ENCODE measurements around the gene HIVEP2. TPM values are rescaled to one million over a fixed set of nuclear protein-coding genes. Genes with fewer than 3 reads are reported as not detected.

HIVEP2 gene
- total and polyA plus RNA-seq, 2 donors from 2014 or later = 2.4 to 26.0 TPM

DNA sequence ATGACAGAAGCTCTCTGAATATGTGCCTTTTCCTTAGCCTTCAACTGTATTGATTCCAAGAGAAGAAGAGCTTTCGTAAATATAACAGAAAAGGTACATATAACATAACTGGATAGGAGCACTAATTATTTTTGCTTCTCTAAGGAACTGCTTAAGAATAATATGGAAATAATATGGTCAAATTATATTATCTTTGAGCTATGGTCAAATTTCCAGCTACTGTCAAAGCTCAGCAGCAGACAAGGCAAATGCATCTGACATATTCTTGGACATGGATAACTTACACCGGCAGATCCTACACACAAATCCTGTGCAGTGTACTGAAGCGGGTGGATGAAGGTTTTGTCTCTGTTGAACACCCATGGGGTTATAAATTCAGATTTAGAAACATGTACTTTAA, 150.6 kb downstream of the HIVEP2 start:
- Histone ChIP-seq H3K27ac (ENCODE audit: low read depth in 2 of 2, low read length in 2 of 2) (no peak overlapping the region), H3K9me3 (ENCODE audit: control insufficient read depth in 2 of 3, insufficient read depth in 1 of 3, low read length in 3 of 3) (no peaks in the 10 kb centered on the region), H3K4me1 (ENCODE audit: control insufficient read depth in 2 of 3, insufficient read depth in 2 of 3, low read depth in 1 of 3, low read length in 3 of 3) (no peaks in the 10 kb centered on the region), H3K36me3 (ENCODE audit: control insufficient read depth in 2 of 3, insufficient read depth in 3 of 3, low read length in 3 of 3) (no peaks in the 10 kb centered on the region), H3K9ac (ENCODE audit: low read length in 3 of 3) (no peak overlapping the region), H3K27me3 (ENCODE audit: control insufficient read depth, insufficient read depth, low read length) (no peaks in the 10 kb centered on the region), H3K4me3 (ENCODE audit: low read length in 3 of 3) (no peak overlapping the region)
- TF ChIP-seq, protein P1, sequence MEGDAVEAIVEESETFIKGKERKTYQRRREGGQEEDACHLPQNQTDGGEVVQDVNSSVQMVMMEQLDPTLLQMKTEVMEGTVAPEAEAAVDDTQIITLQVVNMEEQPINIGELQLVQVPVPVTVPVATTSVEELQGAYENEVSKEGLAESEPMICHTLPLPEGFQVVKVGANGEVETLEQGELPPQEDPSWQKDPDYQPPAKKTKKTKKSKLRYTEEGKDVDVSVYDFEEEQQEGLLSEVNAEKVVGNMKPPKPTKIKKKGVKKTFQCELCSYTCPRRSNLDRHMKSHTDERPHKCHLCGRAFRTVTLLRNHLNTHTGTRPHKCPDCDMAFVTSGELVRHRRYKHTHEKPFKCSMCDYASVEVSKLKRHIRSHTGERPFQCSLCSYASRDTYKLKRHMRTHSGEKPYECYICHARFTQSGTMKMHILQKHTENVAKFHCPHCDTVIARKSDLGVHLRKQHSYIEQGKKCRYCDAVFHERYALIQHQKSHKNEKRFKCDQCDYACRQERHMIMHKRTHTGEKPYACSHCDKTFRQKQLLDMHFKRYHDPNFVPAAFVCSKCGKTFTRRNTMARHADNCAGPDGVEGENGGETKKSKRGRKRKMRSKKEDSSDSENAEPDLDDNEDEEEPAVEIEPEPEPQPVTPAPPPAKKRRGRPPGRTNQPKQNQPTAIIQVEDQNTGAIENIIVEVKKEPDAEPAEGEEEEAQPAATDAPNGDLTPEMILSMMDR (IDR thresholded peaks at IDR 0.05; ENCODE audit: borderline replicate concordance, extremely low read depth, insufficient read depth) = no peak
- intact Hi-C loops (cut with DNase I) = no loop called here
- FAIRE-seq (no peak), DNase-seq (no peak)

DNA sequence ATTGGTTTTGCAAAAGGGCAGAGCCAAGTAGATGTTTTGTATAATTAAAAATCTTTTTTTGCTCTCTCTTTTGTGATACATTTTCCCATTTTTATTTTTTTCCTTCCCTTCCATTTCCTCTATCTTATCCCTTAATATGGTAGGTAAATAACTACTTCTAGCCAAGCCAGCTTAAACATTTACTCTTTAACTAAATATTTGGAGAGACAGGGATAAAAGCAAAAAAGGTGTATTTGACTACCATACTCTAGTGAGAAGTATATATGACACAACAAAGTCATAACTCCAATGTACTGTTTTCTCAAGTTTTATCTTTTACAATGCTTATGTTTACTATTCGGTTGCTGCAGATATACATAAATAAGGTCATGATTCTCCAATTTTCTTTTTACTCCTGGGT, 154.7 kb downstream of the HIVEP2 start:
- no peaks in the 10 kb centered on the region for H3K27me3 ChIP-seq (ENCODE audit: control insufficient read depth, insufficient read depth, low read length)
- intact Hi-C loops (cut with DNase I) = no loop called here
- FAIRE-seq = no peak

DNA sequence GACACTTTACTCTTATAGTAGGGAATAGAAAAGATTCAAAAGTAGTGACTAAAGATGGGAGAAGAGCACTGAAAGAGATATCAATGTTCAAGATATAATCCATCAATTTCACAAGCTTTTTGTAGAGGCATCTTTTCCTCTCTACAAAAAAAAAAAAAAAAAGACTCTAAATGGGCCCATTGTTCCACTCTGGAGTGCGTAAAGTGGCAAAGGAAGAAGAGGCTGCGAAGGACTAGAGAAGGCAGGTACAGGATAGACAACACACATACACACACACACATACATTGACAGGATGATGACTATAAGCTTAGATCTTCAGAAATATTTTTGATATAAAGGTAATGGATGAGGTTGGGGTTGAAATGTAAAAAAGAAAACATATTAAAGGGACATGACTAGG, 157.6 kb downstream of the HIVEP2 start:
- Histone ChIP-seq H3K4me1 (ENCODE audit: control insufficient read depth in 2 of 3, insufficient read depth in 2 of 3, low read depth in 1 of 3, low read length in 3 of 3) (no peaks in the 10 kb centered on the region), H3K9me3 (ENCODE audit: control insufficient read depth in 2 of 3, insufficient read depth in 1 of 3, low read length in 3 of 3) (no peaks in the 10 kb centered on the region), H3K36me3 (ENCODE audit: control insufficient read depth in 2 of 3, insufficient read depth in 3 of 3, low read length in 3 of 3) (no peaks in the 10 kb centered on the region), H3K27ac (ENCODE audit: low read depth in 2 of 2, low read length in 2 of 2) (no peak overlapping the region), H3K27me3 (ENCODE audit: control insufficient read depth, insufficient read depth, low read length) (no peaks in the 10 kb centered on the region), H3K9ac (ENCODE audit: low read length in 3 of 3) (no peak overlapping the region), H3K4me3 (ENCODE audit: low read length in 3 of 3) (no peak overlapping the region)
- intact Hi-C loops (cut with DNase I) = no loop called here
- TF ChIP-seq, protein P1 (IDR thresholded peaks at IDR 0.05; ENCODE audit: borderline replicate concordance, extremely low read depth, insufficient read depth) = no peak
- no peak for DNase-seq
- FAIRE-seq = no peak

More for the DNA sequence above, 154.7 kb downstream of the HIVEP2 start:
- Histone ChIP-seq H3K9ac (ENCODE audit: low read length in 3 of 3) (no peak overlapping the region), H3K4me3 (ENCODE audit: low read length in 3 of 3) (no peak overlapping the region), H3K9me3 (ENCODE audit: control insufficient read depth in 2 of 3, insufficient read depth in 1 of 3, low read length in 3 of 3) (no peaks in the 10 kb centered on the region), H3K27ac (ENCODE audit: low read depth in 2 of 2, low read length in 2 of 2) (no peak overlapping the region), H3K4me1 (ENCODE audit: control insufficient read depth in 2 of 3, insufficient read depth in 2 of 3, low read depth in 1 of 3, low read length in 3 of 3) (no peaks in the 10 kb centered on the region), H3K36me3 (ENCODE audit: control insufficient read depth in 2 of 3, insufficient read depth in 3 of 3, low read length in 3 of 3) (no peaks in the 10 kb centered on the region)
- no peak for DNase-seq
- TF ChIP-seq, protein P1 (IDR thresholded peaks at IDR 0.05; ENCODE audit: borderline replicate concordance, extremely low read depth, insufficient read depth) = no peak

DNA sequence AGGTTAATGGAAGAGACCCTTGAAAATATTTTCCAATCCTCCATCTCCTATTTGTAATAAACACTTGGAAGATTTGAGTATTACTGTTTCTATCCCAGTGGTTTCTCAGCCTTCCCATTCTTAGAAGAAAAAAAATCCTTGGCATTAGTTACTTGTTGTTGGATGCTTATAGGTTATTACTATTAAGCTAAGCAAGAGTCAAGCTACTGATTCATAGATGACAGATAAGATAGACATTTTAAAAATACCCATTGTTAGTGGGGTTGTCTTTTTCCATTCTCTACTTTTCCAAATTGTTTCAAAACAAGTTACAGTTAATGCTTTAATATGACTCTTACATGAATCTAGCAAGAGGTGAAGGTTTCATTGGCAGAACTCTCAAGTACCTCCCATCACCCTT, 158.5 kb downstream of the HIVEP2 start:
- no peaks in the 10 kb centered on the region for H3K9me3 ChIP-seq (ENCODE audit: control insufficient read depth in 2 of 3, insufficient read depth in 1 of 3, low read length in 3 of 3)
- H3K27ac ChIP-seq (ENCODE audit: low read depth in 2 of 2, low read length in 2 of 2) = no peak overlapping the region
- TF ChIP-seq, protein P1 (IDR thresholded peaks at IDR 0.05; ENCODE audit: borderline replicate concordance, extremely low read depth, insufficient read depth) = no peak
- DNase-seq = no peak
- no peak overlapping the region for H3K4me3 ChIP-seq (ENCODE audit: low read length in 3 of 3)
- no peak for FAIRE-seq
- intact Hi-C loops (cut with DNase I) = no loop called here
- H3K4me1 ChIP-seq (ENCODE audit: control insufficient read depth in 2 of 3, insufficient read depth in 2 of 3, low read depth in 1 of 3, low read length in 3 of 3) = no peaks in the 10 kb centered on the region
- no peaks in the 10 kb centered on the region for H3K36me3 ChIP-seq (ENCODE audit: control insufficient read depth in 2 of 3, insufficient read depth in 3 of 3, low read length in 3 of 3)
- no peak overlapping the region for H3K9ac ChIP-seq (ENCODE audit: low read length in 3 of 3)
- H3K27me3 ChIP-seq (ENCODE audit: control insufficient read depth, insufficient read depth, low read length) = no peaks in the 10 kb centered on the region
